ENCODE measurements around the gene SMIM32.

SMIM32 gene

DNA sequence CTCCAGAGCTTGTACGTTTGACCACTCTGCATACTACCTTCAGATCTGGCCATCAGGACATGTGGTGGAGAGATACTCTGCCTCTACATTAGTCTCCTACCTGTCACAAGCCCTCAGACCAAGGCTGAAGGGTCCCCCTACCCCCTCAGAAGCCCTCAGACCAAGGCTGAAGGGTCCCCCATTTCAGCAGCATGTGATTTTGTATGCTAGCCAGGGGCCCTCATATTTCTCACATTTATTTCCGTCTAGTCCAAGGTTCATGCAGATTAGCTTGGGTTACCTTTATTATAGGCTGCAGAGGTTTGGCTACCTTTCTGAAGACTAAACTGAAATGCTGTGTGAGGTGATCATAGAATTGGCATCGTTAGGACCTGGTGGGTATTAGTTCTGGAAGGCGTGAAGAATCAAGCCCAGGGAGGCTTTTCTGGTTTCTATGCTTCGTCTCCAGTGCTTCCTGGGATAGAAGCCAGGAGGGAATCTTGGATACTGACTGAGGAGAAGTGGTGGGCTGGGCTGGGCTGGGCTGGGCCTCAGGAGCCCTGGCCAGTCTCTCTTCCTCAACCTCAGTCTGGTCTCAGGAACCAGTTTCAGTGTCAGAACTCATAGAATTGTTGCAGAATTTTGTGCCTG lies 2.8 kb downstream of the SMIM32 start:
- no peak for DNase-seq (ENCODE audit: low read depth in 1 of 2, low spot score in 1 of 2)

DNA sequence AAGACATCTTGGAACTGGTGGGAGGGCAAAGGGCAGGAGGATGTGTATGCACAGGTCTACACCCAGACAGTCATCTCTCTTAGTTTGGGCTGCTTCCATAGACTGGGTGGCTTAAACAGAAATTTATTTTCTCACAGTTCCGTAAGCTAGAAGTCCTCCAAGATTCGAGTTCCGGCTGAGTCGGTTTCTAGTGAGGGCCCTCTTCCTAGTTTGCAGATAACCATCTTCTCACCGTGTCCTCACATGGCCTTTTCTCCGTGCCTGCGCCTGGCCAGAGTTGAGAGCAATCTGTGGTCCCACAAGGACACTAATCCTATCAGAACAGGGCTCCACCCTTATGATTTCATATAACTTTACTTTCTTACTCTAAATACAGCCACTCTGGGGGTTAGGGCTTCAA lies 4.1 kb downstream of the SMIM32 start:
- DNase-seq (ENCODE audit: low read depth in 1 of 2, low spot score in 1 of 2) = no peak

DNA sequence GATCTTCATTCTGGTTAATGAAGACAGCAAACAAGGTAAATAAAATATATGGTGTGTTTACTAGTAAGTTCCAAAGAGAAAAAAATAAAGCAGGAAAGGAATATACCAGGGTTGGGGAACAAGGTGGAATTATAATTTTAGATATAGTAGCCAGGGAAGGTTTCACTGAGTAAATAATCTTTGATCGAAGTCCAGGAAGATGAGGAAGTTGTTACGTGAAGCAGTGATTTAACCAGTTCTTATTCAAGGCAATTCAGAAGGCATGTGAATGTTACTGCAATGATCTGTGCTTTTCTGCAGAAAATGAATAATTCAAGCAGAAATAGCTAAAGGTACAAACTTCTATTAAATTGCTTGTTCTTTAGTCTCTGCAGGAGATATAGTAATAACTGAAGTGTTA lies 6.2 kb downstream of the SMIM32 start:
- DNase-seq (ENCODE audit: low read depth in 1 of 2, low spot score in 1 of 2) = no peak

DNA sequence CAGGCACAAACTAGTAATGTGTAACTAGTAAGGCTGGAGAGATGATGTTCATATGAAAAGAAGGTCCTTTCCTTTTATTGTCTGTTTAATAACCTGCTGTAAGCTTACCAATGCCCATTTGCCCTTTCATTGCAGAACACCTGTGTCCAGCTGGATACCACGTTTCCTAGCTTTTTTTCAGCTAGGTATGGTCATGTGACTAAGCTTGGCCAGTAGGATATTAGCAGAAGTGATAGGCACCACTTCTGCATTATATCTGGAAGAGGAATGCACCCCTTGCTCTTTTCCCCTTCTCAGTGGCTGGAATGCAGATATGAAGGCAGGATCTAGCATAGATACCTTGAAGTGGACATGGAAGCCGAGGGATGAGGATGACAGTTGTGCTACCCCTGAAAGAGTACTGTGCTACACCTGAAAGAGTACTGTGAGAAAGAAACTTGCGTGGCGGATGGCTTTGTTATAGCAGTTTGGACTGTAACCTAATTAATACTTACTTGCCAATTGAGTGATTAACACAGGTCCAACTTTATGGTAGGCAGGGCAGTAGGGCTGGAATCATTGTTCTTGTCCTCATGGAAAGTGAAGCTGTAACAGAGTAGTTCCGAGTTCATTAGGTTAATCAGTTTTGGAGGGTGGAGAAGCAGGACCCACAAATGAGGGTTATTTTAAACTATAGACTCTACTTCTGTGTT lies 6.8 kb downstream of the SMIM32 start:
- no peak for DNase-seq (ENCODE audit: low read depth in 1 of 2, low spot score in 1 of 2)

DNA sequence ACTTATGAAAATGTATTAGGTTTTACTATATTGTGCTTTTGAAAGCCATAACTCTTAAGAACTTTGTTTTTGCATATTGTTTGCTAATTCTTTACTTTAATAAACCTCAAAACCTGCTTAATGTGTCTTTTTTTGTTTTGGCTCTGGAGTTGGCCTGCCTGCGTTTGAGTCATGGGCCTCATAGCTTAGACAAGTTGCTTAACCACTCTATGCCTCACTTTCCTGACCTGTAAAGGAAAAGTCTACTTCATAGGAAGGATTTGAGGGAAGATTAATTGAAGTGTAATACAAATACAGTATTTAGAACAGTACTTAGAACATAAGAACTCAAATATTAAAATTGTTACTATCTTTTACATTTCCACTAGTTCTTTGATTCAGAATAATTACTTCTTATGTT lies 10.3 kb downstream of the SMIM32 start:
- DNase-seq (ENCODE audit: low read depth in 1 of 2, low spot score in 1 of 2) = no peak

DNA sequence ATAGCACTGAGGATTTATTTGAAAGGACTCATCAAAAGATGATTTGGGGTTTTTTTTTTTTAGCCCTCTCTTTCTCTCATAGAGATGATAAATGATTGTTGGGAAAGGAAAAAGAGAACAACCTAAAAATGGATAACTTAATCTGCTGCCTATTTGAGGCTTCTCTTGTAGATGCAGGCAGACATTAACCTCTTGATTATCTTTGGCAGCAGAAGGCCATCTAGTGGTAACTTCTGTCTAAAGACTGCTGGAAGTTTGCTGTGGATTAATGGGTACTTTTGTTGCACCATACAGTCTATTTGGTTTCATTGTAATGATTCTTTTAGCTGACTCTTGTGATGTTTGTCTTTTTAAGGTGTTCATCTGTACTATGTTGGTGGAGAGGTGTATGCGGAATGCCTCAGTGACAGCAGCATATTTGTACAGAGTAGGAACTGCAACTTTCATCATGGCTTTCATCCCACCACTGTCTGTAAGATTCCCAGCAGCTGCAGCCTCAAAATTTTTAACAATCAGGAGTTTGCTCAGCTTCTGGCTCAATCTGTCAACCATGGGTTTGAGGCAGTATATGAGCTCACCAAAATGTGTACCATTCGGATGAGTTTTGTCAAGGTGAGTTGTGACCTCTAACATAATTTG lies 18.8 kb downstream of the SMIM32 start:
- no peak for DNase-seq (ENCODE audit: low read depth in 1 of 2, low spot score in 1 of 2)

- DNase-seq (ENCODE audit: low read depth in 1 of 2, low spot score in 1 of 2) = no peak
These were observed 23.7 kb downstream of the SMIM32 start for GRCh38 chr5:136169218-136169617.

GRCh38 chr5:136166909-136167308 lies 26.1 kb downstream of the SMIM32 start:
- no peak for DNase-seq (ENCODE audit: low read depth in 1 of 2, low spot score in 1 of 2)

GRCh38 chr5:136164226-136164625 lies 28.7 kb downstream of the SMIM32 start:
- DNase-seq (ENCODE audit: low read depth in 1 of 2, low spot score in 1 of 2) = no peak

DNA sequence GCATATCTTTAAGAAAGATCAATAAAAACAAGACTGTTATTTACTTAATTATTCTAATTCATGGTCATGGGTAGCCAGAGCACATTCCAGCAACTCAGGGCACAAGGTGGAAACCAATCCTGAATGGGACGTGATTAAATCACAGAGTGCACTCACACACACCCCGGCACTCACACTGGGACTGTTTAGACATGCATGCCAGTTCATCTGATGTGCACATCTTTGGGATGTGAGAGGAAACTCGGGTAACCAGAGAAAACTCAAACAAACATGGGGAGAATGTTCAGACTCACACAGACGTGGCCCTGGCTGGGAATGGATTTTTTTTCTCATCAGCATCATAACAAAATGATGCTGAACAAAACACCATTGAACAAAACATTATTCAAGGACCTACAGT lies 31.0 kb downstream of the SMIM32 start:
- no peak for DNase-seq (ENCODE audit: low read depth in 1 of 2, low spot score in 1 of 2)

- DNase-seq (ENCODE audit: low read depth in 1 of 2, low spot score in 1 of 2) = no peak
These were observed 33.5 kb downstream of the SMIM32 start for GRCh38 chr5:136159457-136159856.

DNA sequence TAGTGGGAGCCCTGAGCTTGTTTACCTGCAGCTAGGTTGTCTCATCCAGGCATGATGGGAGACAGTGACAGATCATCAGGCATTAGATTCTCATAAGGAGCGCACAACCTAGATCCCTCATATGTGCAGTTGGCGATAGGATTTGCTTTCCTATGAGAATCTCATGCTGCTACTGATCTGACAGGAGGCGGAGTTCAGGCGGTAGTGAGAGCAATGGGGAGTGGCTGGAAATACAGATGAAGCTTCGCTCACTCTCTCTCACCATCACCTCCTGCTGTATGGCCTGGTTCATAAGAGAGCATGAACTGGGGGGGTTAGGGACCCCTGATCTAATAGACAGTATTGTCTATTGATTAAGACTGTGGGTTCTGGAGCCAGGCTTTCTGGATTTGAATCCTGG lies 35.4 kb downstream of the SMIM32 start:
- no peak for DNase-seq (ENCODE audit: low read depth in 1 of 2, low spot score in 1 of 2)

- DNase-seq (ENCODE audit: low read depth in 1 of 2, low spot score in 1 of 2) = no peak
These were observed 37.2 kb downstream of the SMIM32 start for GRCh38 chr5:136155761-136156160.

GRCh38 chr5:136155078-136155477 lies 37.9 kb downstream of the SMIM32 start:
- DNase-seq (ENCODE audit: low read depth in 1 of 2, low spot score in 1 of 2) = no peak

- no peak for DNase-seq (ENCODE audit: low read depth in 1 of 2, low spot score in 1 of 2)
These were observed 39.3 kb downstream of the SMIM32 start for GRCh38 chr5:136153581-136154236.

GRCh38 chr5:136149891-136150290 lies 43.1 kb downstream of the SMIM32 start:
- DNase-seq (ENCODE audit: low read depth in 1 of 2, low spot score in 1 of 2) = no peak

GRCh38 chr5:136147632-136148031 lies 45.3 kb downstream of the SMIM32 start:
- no peak for DNase-seq (ENCODE audit: low read depth in 1 of 2, low spot score in 1 of 2)

DNA sequence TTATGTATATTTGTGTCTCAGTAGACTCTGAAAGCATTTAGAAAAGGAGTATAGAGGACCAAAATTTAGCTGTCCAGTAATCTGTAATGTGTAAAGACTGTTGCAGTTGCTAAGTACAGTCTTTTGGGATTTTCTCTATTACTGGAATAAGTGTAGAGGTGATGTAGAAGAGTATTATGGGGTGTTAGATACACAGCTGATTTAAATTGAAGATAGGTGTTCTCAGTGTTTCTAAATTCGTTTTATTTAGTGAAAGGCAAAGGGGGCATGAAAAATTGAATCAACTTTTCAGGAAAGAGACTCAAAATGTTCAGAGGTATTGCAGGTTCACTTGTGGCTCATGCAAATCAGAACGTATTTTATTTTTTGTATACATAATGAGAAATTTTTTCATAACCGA lies 46.8 kb downstream of the SMIM32 start:
- DNase-seq (ENCODE audit: low read depth in 1 of 2, low spot score in 1 of 2) = no peak

DNA sequence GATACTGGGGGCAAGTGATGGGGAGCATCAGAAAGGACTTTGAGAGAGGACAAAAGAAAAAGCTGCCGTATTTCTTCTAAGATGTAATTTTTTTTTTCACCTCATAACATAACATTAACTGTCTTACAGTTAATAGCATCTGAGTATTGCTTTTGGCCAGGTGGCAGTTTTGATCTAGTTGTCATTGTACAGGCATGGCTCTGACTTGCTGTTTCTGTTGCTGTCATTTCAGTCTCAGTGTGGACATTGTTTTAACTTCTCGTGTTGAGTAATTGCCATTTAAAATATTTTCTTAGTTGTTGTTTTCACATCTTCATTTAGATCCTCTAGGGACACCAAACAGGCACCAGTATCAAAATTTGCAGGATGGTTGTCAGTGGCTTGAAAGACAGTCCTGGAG lies 47.9 kb downstream of the SMIM32 start:
- DNase-seq (ENCODE audit: low read depth in 1 of 2, low spot score in 1 of 2) = no peak

GRCh38 chr5:136143763-136144162 lies 49.2 kb downstream of the SMIM32 start:
- DNase-seq (ENCODE audit: low read depth in 1 of 2, low spot score in 1 of 2) = no peak

- no peak for DNase-seq (ENCODE audit: low read depth in 1 of 2, low spot score in 1 of 2)
These were observed 49.6 kb downstream of the SMIM32 start for GRCh38 chr5:136143312-136143711.

GRCh38 chr5:136141561-136141960 lies 51.4 kb downstream of the SMIM32 start:
- no peak for DNase-seq (ENCODE audit: low read depth in 1 of 2, low spot score in 1 of 2)

Measured in activated CD4-positive, alpha-beta T cell treated with anti-CD3 and anti-CD28 coated beads, Interleukin-2, amount 50 U/mL, for 24 hours (primary cell).